22Rv1 (cell line): ENCODE results near the gene UNC13C.

Experiments used
- CTCF ChIP-seq: fragments of 450-650 bp; IDR thresholded peaks from 2 replicates; pipeline ENCODE4 v1.5.1; 2017; ENCODE audit warnings: mild to moderate bottlenecking
- ZFX ChIP-seq: fragments of 450-650 bp; IDR thresholded peaks from 2 replicates; pipeline ENCODE4 v1.6.1; 2017; ENCODE audit warnings: antibody characterized with exemption, borderline replicate concordance

- TF ChIP-seq CTCF (no peak), ZFX (no peak)
Observed at GRCh38 chr15:54580643-54581042, 602.4 kb downstream of the UNC13C start.
